Activated CD8-positive, alpha-beta memory T cell treated with anti-CD3 and anti-CD28 coated beads, Interleukin-2, amount 50 U/mL, for 48 hours (primary cell): ENCODE results near the gene HACL1.

ENCODE experiments used
- DNase-seq: peaks from one replicate; pipeline ENCODE4 v3.0.0-alpha.2; 2020

HACL1 gene

GRCh38 chr3:15522016-15522415 is 79.4 kb downstream of the HACL1 start:
- DNase-seq = no peak

- DNase-seq = peak; percentile 43
Measured at GRCh38 chr3:15521573-15521965, 79.8 kb downstream of the HACL1 start, which contains the start of gene COLQ. Gene COLQ, minus strand, starts transcription at chr3:15521706. Its CDS starts 81 bp downstream, at chr3:15521625.

GRCh38 chr3:15520804-15521572 is 80.4 kb downstream of the HACL1 start:
- peak; percentile 37 for DNase-seq

- DNase-seq = no peak
Measured at GRCh38 chr3:15520185-15520584, 81.2 kb downstream of the HACL1 start.

- DNase-seq = no peak
Measured at GRCh38 chr3:15519096-15519495, 82.3 kb downstream of the HACL1 start.

- DNase-seq = no peak
Measured at GRCh38 chr3:15514663-15515340, 86.6 kb downstream of the HACL1 start.

GRCh38 chr3:15513810-15514662 is 87.3 kb downstream of the HACL1 start:
- no peak for DNase-seq

- no peak for DNase-seq
Measured at GRCh38 chr3:15513116-15513515, 88.3 kb downstream of the HACL1 start.

GRCh38 chr3:15512166-15512565 is 89.2 kb downstream of the HACL1 start:
- no peak for DNase-seq

GRCh38 chr3:15511156-15511555 is 90.2 kb downstream of the HACL1 start:
- DNase-seq = no peak
